GM10847 (cell line): ENCODE data around the gene ACVR1.

Source experiments
- POLR2A ChIP-seq: IDR thresholded peaks from 2 replicates; pipeline ENCODE4 v1.6.1; 2011; ENCODE audit not compliant: insufficient read length; ENCODE audit errors: extremely low read depth

ACVR1 gene

DNA sequence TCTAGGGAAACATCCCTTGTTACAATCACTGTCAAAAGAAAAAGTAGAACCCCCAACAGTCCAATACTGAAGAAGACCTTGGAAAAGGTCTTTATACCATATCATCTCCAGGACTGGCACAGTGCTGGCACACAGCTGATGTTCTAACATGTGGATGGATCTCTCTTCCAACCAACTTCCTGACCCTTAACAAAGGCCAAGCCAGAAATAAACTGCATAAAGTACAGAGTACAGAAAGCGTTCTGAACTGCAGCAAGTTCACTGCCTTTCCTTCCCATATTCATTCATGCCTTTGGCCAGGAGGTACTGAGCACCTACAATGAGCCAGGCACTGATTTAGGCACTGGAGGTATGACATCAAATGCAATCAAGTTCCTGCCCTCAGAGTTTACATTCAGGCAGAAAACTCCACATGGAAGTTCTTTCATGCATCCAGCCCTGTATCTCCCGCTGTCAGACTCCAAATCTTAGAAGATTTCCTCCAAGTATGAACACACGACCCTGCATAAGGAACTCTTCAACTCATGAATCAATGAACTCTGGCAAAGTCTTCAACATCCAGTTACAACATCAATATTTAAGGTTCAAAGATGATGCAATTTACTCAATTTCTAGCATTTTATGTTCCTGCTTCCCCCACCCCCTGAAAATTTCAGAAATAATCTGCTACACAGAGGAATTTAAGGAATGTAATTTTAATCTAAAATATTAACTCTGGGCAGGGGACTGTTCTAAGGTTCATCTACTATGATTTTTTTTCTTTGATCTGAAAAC lies 33.8 kb downstream of the ACVR1 start:
- TF ChIP-seq POLR2A, result no peak

DNA sequence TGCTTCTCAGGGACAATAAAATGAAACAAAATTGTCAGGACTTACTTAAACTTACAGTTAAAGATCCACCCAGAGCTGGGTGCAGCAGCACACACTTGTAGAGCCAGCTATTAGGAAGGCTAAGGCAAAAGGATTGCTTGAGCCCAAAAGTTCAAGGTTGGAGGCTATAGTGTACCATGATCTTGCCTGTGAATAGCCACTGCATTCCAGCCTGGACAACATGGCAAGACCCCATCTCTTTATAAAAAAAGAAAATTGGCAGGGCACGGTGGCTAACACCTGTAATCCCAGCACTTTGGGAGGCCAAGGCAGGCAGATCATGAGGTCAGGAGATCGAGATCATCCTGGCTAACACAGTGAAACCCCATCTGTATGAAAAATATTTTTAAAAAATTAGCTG lies 34.6 kb downstream of the ACVR1 start:
- no peak for TF ChIP-seq POLR2A

- no peak for TF ChIP-seq POLR2A
Measured at GRCh38 chr2:157840568-157841156, 35.5 kb downstream of the ACVR1 start.

DNA sequence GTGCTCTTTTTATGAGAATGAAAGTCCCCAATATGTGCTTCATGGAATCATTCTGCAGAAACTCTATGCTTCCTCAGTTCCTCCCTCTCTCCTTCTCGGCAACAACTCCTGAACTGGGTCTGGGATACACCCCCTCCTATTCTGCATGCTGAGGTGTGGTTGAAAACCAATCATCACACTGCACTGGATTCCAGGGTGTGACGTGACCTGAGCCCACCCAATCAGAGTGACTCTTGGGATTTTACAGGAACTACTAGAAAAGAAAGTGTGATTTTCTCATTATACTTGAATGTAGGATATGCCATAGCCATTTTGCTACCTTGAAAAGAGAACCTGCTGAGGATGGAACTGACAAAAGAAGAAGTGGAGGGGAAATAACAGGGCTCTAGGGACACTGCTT lies 36.3 kb downstream of the ACVR1 start:
- no peak for TF ChIP-seq POLR2A

DNA sequence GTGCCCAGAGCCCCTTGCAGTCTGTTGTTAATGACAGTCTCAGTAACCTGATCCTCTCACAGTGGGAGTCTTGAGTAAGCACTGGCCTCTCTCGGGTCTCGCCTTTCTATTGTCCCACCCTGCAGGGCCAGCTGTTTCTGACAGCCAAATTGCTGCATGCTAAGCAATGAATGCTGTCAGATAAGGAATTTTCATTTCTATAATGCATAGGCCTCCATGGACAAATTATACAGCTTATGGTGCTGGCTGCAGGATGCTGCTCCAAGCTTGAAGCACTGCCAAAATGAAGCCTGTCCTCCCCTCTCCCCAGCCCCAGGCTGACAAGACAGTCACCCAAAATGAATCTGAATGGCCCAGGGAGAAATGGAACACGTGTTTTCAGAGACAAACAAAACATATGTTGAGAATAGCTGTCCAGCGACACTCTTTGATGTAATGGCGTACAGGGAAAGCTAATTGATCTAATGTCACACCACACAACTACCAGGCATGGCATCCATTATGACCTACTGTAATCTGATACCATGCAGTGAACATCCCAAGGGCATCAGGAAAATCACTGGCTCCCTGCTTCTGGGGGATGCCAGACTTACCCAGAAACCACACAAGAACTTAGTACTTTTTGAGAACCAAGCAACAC lies 36.8 kb downstream of the ACVR1 start:
- TF ChIP-seq POLR2A, result no peak

GRCh38 chr2:157838442-157839161 lies 37.5 kb downstream of the ACVR1 start:
- no peak for TF ChIP-seq POLR2A

DNA sequence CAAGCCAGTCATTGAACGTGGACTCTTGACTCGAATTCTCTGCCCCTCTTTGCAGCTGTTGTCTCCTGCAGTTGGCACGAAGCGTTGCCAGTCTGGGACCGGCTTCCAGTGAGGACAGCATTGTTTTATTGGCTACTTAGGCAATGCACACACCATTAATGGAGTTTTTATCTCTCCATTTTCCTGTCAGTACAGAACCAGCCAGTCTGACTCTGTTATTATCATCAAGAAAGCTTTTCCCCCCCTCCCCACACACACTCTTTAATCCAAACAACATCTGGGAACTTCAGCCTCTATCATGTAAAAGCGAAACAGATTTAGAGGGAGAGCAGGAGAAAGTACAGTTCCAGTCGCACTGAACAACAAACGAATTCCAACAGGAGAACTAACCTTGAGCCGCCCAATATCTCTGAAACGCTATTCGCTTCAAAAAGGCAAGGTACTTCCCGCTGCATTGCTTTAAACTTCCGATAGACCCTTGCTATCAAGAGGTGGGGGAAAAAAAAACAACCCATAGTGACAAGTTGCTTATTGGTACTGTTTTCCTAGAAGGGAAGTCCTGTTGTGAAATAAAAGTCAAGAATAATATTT lies 38.2 kb downstream of the ACVR1 start:
- no peak for TF ChIP-seq POLR2A

DNA sequence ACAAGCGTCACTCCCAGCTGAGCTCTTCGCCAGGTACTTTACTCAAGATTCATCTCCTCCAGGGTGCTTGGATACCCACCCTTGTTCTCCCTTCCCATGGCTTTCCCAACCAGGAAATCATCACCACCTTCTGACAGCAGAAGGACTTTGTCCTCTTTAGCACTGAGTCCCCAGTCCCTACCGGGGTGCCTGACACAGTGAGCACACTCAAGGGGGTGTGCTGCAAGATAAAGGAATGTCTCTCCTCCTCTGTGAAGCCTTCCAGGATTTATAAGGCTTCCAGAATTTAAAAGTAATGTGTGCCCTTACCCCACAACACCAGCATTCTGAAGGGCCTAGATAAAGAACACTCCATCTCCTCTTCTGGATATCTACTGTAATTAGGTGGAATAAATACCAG lies 39.6 kb downstream of the ACVR1 start:
- TF ChIP-seq POLR2A, result no peak

DNA sequence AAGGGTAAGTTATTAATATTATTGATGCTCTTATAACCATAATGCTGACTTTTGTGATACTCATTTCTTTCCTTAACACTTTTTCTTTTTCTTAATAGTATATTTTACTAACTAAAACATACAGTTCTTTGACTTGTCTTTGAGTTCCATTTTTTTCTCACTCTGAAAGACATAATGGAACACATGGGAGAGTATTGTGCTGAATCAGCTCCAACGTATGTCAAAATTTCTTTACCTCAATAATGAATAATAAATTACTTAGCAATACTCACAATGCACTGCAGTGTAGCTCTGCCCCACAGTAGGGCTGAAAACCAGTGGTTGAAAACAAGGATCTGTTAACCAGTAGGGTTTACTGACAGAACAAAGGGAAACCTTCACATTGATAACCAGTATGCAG lies 40.7 kb downstream of the ACVR1 start:
- no peak for TF ChIP-seq POLR2A

DNA sequence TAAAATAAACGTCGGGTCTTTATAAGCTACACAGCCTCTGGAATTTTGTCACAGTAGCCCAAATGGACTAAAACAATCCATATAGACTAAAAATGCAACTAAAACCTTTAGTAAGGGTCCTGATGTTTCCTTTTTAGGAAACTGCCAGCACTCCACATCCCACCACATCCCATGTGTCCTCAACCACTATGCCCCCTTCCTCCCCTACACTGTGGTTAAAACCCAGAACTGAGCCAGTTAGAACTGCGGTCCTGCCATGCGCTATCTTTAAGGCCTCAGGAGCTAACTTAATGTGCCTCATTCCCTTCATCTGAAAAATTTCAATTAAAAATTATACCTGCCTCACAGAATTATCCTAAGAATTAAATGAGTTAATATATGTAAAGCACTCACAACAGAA lies 41.1 kb downstream of the ACVR1 start:
- no peak for TF ChIP-seq POLR2A

- TF ChIP-seq POLR2A, result no peak
Measured at GRCh38 chr2:157833721-157834120, 42.4 kb downstream of the ACVR1 start.

DNA sequence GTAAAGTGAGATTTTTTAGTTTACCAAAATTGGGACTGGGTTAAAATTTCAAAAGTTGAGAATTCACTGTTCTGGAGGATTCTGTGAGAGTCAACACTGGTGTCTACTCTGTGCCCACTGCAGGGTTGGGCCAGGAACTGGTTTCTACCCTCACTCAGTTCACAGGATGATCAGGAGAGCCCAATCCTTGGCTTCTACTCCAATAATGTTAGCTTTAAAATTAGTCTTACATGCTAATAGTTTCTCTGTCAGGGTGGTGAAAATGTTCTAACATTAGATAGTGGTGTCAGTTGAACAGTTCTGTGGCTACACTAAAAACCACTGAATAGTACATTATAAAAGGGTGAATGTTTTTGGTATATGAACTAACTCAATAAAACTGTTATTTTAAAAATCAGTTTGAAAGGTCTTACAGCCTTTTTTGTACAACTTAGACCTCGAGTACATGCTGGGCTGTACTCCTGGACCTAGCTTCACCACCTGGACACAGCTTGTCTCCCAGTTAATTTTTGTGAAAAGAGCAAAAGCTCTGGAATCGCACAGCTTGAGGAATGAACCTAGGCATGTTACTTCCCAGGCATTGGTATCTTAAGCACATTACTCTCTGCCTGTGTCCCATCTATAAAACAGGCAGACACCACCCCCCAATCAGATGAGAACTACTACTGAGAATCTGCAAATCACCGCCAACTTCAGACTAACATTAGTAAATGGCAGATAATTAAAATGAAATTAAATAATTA lies 44.4 kb downstream of the ACVR1 start:
- no peak for TF ChIP-seq POLR2A

- TF ChIP-seq POLR2A, result no peak
Measured at GRCh38 chr2:157830696-157831570, 45.2 kb downstream of the ACVR1 start.

GRCh38 chr2:157830266-157830665 lies 45.9 kb downstream of the ACVR1 start:
- TF ChIP-seq POLR2A, result no peak

DNA sequence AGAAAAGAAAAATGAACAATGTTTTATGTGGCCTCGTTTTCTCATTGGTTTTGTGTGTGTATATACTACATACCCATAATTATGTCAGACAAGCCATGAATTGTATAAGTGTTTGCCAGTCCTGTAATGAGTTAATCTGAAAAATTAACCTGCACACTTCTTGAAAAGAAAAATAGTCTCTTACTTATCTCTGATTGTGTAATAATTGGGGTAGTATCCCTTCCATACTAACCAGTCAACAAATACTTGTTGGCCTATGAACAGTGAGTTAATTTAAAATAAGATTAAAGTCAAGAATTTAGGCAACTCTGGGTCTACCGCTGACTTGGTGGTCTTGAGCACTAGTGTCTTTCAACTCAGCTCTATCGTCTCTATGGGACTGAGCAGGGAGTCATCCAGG lies 48.8 kb downstream of the ACVR1 start:
- TF ChIP-seq POLR2A, result no peak
